GM12878 (cell line): ENCODE results near the gene FXN.

ENCODE experiments used
- ASH2L ChIP-seq: fragments of 300-600, 200-600 bp; sonication (generic); IDR thresholded peaks from 2 replicates; pipeline ENCODE4 v1.6.1; 2017; ENCODE audit warnings: low read depth, mild to moderate bottlenecking, borderline replicate concordance
- CTCF ChIP-seq, 3 experiments: IDR thresholded peaks in 2 of 3; conservative IDR thresholded peaks in 1 of 3; 2 replicates each; pipeline ENCODE4 v1.5.1; 2011; ENCODE audit warnings: low read depth in 3 of 3, low read length in 3 of 3, mild to moderate bottlenecking in 3 of 3, control low read depth in 2 of 3, moderate library complexity in 2 of 3, inconsistent platforms in 1 of 3, mixed read lengths in 1 of 3; ENCODE audit not compliant: control insufficient read depth in 2 of 3, insufficient read depth in 1 of 3; ENCODE audit errors: extremely low read depth in 1 of 3
- EGR1 ChIP-seq, 2 experiments: IDR thresholded peaks; 1 replicate in 1 of 2; 2 replicates in 1 of 2; pipeline ENCODE4 v1.6.1; 2011 to 2012; ENCODE audit warnings: low read depth in 2 of 2, low read length in 2 of 2, borderline replicate concordance in 1 of 2, mild to moderate bottlenecking in 1 of 2, moderate library complexity in 1 of 2
- NFIC ChIP-seq: IDR thresholded peaks from 2 replicates; pipeline ENCODE4 v1.6.1; 2012; ENCODE audit warnings: low read depth, mild to moderate bottlenecking, inconsistent platforms, low read length, moderate library complexity
- REST ChIP-seq: IDR thresholded peaks from 2 replicates; pipeline ENCODE4 v1.6.1; 2012; ENCODE audit warnings: mild to moderate bottlenecking, low read depth, low read length
- SMC3 ChIP-seq: IDR thresholded peaks from 2 replicates; pipeline ENCODE4 v1.6.1; 2011; ENCODE audit warnings: low read length, improper control_type of control experiment, borderline replicate concordance
- ZNF24 ChIP-seq: fragments of 450-650 bp; IDR thresholded peaks from 2 replicates; pipeline ENCODE4 v1.6.1; 2017; ENCODE audit warnings: antibody characterized with exemption, mild to moderate bottlenecking
- ZNF274 ChIP-seq: IDR thresholded peaks from one replicate; pipeline ENCODE4 v1.8.0; 2011; ENCODE audit not compliant: insufficient read length, insufficient read depth

- TF ChIP-seq EGR1 (IDR thresholded peaks at IDR 0.05; ENCODE audit: borderline replicate concordance in 1 of 2, low read depth in 2 of 2, low read length in 2 of 2) (no peak), CTCF (IDR thresholded peaks at IDR 0.05 in 2 of 3, conservative IDR thresholded peaks at IDR 0.05 in 1 of 3; ENCODE audit: control insufficient read depth in 2 of 3, extremely low read depth in 1 of 3, insufficient read depth in 1 of 3, low read depth in 3 of 3, low read length in 3 of 3) (no peak), ZNF24 (no peak), REST (no peak), ASH2L (no peak), SMC3 (no peak), ZNF274 (no peak), NFIC (no peak)
These were observed 104.0 kb downstream of the FXN start for GRCh38 chr9:69139596-69139995.
